Endothelial cell (in vitro differentiated cells): Measurements from ENCODE around the gene AKIP1. TPM values are rescaled to one million over a fixed set of nuclear protein-coding genes. Genes with fewer than 3 reads are reported as not detected.
"Not testable (repeated sequence)": the region's sequence is repeated elsewhere in the genome, so short reads cannot be mapped to it uniquely, and the experiment has no call there.

ENCODE experiments used
- DNase-seq: peaks from one replicate; pipeline ENCODE4 v3.0.0; 2021; ENCODE audit warnings: low spot score
- H3K27ac Mint-ChIP-seq: one replicate; pipeline ENCODE4 v1.8.0; 2021; ENCODE audit warnings: mixed read lengths, inconsistent platforms; ENCODE audit not compliant: unreplicated experiment
- H3K27me3 Mint-ChIP-seq: one replicate; pipeline ENCODE4 v1.8.0; 2021; ENCODE audit warnings: mild to moderate bottlenecking, moderate library complexity, mixed read lengths, inconsistent platforms; ENCODE audit not compliant: unreplicated experiment
- H3K36me3 Mint-ChIP-seq: one replicate; pipeline ENCODE4 v1.8.0; 2021; ENCODE audit warnings: mild to moderate bottlenecking, low read depth, mixed read lengths, inconsistent platforms; ENCODE audit not compliant: unreplicated experiment
- H3K4me1 Mint-ChIP-seq: one replicate; pipeline ENCODE4 v1.8.0; 2021; ENCODE audit warnings: mild to moderate bottlenecking, mixed read lengths, inconsistent platforms; ENCODE audit not compliant: unreplicated experiment
- H3K4me3 Mint-ChIP-seq: one replicate; pipeline ENCODE4 v1.8.0; 2021; ENCODE audit warnings: mild to moderate bottlenecking, mixed read lengths, inconsistent platforms; ENCODE audit not compliant: unreplicated experiment
- H3K9me3 Mint-ChIP-seq: one replicate; pipeline ENCODE4 v1.8.0; 2021; ENCODE audit warnings: mixed read lengths, inconsistent platforms; ENCODE audit not compliant: unreplicated experiment
- CTCF ChIP-seq: fragments of 200-600 bp; sonication (generic); IDR thresholded peaks from one replicate; pipeline ENCODE4 v1.5.0; 2021; ENCODE audit warnings: antibody characterized with exemption; ENCODE audit not compliant: unreplicated experiment
- total RNA-seq: library from RNA; stranded (reverse); fragmentation: NEBNext Ultra II Directional; extraction: Animal tissue kit (Norgen Biotek cat#: 25700); gene quantifications from one replicate; pipeline ENCODE4 v1.2.1, GENCODE V29; 2021; ENCODE audit not compliant: unreplicated experiment

The AKIP1 gene
- total RNA-seq, 1 donor from 2014 or later, result 20.8 TPM

DNA sequence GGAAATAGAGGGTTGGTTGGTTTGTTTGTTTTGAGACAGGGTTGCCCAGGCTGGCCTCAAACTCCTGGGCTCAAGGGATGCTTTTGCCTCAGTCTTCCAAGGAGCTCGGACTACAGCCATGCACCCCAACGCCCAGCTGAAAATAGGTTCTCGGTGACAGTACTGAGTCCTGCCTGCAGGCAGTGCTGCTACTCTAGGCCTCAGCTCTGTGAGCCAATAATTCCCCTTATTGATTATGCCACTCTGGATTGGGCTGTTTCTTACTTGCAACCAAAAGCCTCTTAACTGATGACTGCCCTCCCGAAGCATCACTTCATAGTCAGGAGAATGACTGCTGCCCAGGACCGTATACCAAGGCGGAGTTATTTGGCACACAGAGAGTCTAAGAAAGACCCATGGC lies 22.9 kb downstream of the AKIP1 start:
- peak; percentile 18 for DNase-seq
- Mint-ChIP-seq H3K4me3 (no peak overlapping the region), H3K27ac (no peak overlapping the region), H3K36me3 (no peaks in the 10 kb centered on the region), H3K9me3 (no peaks in the 10 kb centered on the region), H3K4me1 (peaks cover 10% of the 10 kb centered on the region), H3K27me3 (peaks cover 1% of the 10 kb centered on the region)
- no peak for TF ChIP-seq CTCF

DNA sequence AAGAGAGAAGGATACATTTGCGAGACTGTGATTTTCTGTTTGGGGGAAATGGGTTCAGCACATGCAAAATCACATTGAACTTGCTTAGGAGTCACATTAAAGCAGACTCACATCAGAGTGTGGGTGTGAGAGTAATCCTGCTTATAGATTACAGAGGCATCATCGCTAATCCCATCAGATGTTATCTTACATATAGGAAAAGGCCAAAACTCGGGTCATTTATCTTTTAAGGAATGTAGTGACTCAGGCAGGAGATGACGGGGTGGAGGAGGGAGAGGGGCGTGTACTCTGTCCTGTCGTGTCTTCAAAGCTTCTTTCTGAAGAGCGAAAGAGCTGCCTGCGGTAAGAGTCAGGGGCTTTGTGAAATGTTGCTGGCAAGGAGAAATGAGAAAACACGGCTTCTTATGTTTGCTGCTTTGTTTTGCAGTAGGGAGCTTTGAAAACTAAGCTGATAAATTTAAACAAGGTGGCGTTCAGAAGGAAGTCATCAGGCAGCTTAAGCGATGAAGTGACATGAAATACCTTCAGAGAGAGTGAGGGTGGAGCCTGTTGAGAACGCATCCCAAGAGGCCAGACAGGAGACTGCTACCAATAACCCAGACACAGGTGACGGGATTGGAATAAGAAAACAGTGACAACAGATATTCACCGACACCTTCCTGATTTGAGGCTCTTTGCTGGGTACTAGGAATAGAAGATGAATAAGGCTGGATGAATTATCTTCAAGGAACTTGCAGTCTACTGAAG lies 23.9 kb downstream of the AKIP1 start:
- H3K4me1 Mint-ChIP-seq, result peaks cover 10% of the 10 kb centered on the region
- no peaks in the 10 kb centered on the region for H3K9me3 Mint-ChIP-seq
- no peak for DNase-seq
- no peaks in the 10 kb centered on the region for H3K36me3 Mint-ChIP-seq
- H3K27ac Mint-ChIP-seq, result no peak overlapping the region
- no peak overlapping the region for H3K4me3 Mint-ChIP-seq
- TF ChIP-seq CTCF, result no peak
- no peaks in the 10 kb centered on the region for H3K27me3 Mint-ChIP-seq

GRCh38 chr11:8935789-8936188 lies 24.8 kb downstream of the AKIP1 start:
- not testable (repeated sequence) for H3K4me3 Mint-ChIP-seq, H3K27ac Mint-ChIP-seq, H3K36me3 Mint-ChIP-seq, H3K27me3 Mint-ChIP-seq, H3K9me3 Mint-ChIP-seq, DNase-seq
- H3K4me1 Mint-ChIP-seq, result peaks cover 10% of the 10 kb centered on the region

- H3K27ac Mint-ChIP-seq, result no peak overlapping the region
- H3K9me3 Mint-ChIP-seq, result no peaks in the 10 kb centered on the region
- DNase-seq, result no peak
Measured at GRCh38 chr11:8937159-8937558, 26.2 kb downstream of the AKIP1 start.

GRCh38 chr11:8937659-8938058 lies 26.7 kb downstream of the AKIP1 start:
- no peak for TF ChIP-seq CTCF
- no peaks in the 10 kb centered on the region for H3K36me3 Mint-ChIP-seq
- H3K9me3 Mint-ChIP-seq, result no peaks in the 10 kb centered on the region
- peaks cover 15% of the 10 kb centered on the region for H3K4me1 Mint-ChIP-seq
- no peak for DNase-seq
- no peaks in the 10 kb centered on the region for H3K27me3 Mint-ChIP-seq
- H3K4me3 Mint-ChIP-seq, result no peak overlapping the region
- no peak overlapping the region for H3K27ac Mint-ChIP-seq

More at GRCh38 chr11:8937159-8937558, 26.2 kb downstream of the AKIP1 start:
- H3K4me1 Mint-ChIP-seq, result peaks cover 19% of the 10 kb centered on the region
- H3K27me3 Mint-ChIP-seq, result no peaks in the 10 kb centered on the region
- TF ChIP-seq CTCF, result no peak
- no peaks in the 10 kb centered on the region for H3K36me3 Mint-ChIP-seq
- no peak overlapping the region for H3K4me3 Mint-ChIP-seq
